PC-3 (cell line): ENCODE results near the gene CABLES1.

Experiments
- EZH2 ChIP-seq: fragments of 300-600 bp; sonication (generic); IDR thresholded peaks from one replicate; pipeline ENCODE4 v1.6.1; 2017; ENCODE audit warnings: antibody characterized with exemption, mild to moderate bottlenecking, low read length; ENCODE audit not compliant: unreplicated experiment
- TF ChIP-seq, protein P1 (sequence below): fragments of 300-600 bp; sonication (generic); conservative IDR thresholded peaks from 2 replicates; pipeline ENCODE4 v1.5.1; 2017; ENCODE audit warnings: antibody characterized with exemption, low read depth, mild to moderate bottlenecking, low read length

DNA sequence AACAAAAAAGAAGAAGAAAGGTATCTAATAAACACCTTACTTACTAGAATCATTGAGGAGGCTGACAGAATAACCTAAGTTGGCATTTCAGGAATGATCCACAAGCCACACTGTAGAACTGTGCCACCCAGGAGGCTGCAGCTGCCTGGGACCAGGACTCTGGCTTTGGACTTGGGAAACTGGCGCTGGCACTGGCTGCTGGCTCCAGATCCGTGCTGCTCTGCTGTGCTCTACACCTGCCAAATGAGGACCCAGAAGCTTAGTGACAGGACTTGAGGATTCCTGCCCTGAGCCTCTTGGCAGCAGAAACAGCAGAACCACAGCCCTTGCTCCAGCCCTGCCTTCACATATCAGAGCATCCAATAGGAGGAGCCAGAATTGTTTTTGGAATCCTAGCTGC lies 113.5 kb downstream of the CABLES1 start:
- TF ChIP-seq, protein P1, sequence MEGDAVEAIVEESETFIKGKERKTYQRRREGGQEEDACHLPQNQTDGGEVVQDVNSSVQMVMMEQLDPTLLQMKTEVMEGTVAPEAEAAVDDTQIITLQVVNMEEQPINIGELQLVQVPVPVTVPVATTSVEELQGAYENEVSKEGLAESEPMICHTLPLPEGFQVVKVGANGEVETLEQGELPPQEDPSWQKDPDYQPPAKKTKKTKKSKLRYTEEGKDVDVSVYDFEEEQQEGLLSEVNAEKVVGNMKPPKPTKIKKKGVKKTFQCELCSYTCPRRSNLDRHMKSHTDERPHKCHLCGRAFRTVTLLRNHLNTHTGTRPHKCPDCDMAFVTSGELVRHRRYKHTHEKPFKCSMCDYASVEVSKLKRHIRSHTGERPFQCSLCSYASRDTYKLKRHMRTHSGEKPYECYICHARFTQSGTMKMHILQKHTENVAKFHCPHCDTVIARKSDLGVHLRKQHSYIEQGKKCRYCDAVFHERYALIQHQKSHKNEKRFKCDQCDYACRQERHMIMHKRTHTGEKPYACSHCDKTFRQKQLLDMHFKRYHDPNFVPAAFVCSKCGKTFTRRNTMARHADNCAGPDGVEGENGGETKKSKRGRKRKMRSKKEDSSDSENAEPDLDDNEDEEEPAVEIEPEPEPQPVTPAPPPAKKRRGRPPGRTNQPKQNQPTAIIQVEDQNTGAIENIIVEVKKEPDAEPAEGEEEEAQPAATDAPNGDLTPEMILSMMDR = no peak
- TF ChIP-seq EZH2 = no peak
